Stimulated activated CD4-positive, alpha-beta T cell treated with anti-CD3 and anti-CD28 coated beads, Interleukin-15, amount 100 ng/mL, for 1 hour (primary cell): Measurements from ENCODE around the gene ZNF254.
"Not testable (repeated sequence)": the region's sequence is repeated elsewhere in the genome, so short reads cannot be mapped to it uniquely, and the experiment has no call there.

ENCODE experiments used
- DNase-seq, 2 donors: peaks; one replicate each; pipeline ENCODE4 v3.0.0-alpha.2; 2020; ENCODE audit warnings: low read depth in 1 of 2, low spot score in 1 of 2

The ZNF254 gene

DNA sequence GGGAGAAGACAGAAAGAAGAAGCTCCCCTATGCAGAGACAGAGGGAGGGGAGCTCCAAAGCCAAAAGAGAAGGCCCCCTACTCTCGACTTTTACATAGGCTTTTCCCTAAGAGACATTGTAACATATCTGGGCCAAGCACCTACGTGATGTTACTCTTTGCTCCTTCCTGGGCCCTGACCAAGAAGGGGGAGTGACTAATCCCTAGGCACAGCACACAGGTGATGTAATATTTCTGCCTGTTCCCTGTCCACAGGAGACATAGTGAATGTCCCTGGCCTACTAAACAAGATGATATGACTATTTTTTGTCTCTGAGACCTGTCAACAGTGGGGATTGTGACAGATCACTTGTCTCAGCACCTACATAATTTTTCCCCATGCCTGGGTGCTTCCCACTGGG is 15.9 kb upstream of the ZNF254 start:
- DNase-seq, result no peak

DNA sequence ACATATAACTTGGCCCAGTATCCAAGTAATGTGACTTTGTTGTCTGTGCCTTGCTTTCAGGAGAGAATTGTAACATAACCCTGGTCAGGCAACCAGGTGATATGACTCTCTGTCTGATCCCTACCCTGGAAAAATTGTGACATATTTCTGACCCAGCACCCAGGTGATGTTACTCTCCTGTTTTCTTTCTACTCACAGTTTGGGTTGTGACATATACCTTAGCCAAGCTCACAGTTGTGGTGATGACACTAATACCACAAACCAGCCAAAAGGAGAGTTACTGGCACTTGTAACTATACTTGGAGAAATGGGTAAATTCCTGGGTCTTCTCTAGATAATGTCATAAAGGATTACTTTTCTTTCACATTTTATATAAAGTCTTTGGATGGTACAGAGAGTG is 14.3 kb upstream of the ZNF254 start:
- no peak for DNase-seq

GRCh38 chr19:24073807-24074206 is 13.2 kb upstream of the ZNF254 start:
- DNase-seq, result no peak

DNA sequence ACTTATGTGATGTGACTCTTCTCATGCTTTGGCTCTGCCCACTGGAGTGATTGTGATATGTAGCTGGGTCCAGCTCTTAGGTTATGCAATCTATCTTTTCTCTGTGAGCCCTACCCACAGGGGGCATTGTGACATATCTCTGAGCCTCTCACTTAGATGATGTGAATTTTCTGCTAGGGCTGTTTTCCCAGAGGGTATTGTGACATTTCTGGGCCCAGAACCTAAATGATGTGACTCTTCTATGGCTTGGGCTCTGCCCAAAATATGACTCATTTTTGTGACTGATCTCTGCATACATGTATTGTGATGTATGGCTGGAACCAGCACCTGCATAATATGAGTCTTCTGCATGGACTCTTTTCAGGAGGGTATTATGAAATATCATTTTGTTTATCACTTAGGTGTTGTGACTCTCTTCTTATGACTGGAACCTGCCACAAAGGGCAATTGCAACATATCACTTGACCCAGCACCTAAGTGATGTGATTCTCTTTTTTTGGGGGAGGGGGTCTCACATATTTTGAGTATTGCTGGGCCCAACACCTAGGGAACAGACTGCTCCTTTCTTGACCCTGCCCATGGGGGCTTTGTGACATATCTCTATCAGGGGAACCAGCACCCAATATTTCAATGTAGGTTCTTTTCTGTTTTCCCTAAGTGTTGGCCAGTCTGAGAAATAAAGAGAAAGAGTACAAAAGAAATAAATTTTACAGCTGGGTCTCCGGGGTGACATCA is 12.1 kb upstream of the ZNF254 start:
- no peak for DNase-seq

DNA sequence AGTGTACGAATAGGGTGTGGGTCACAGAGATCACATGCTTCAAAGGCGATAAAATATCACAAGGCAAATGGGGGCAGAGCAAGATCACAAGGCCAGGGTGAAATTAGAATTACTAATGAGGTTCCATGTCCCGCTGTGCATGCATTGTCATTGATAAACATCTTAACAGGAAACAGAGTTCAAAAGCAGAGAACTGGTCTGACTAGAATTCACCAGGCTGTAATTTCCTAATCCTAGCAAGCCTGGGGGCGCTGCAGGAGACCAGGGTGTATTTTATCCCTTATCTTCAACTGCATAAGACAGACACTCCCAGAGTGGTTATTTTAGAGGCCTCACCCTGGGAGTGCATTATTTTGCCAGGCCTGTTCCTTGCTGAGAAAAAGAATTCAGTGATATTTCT is 11.5 kb upstream of the ZNF254 start:
- not testable (repeated sequence) for DNase-seq

GRCh38 chr19:24078680-24079079 is 8.3 kb upstream of the ZNF254 start:
- DNase-seq, result no peak

- DNase-seq, result no peak
These were observed 5.9 kb upstream of the ZNF254 start for GRCh38 chr19:24081056-24081455.

DNA sequence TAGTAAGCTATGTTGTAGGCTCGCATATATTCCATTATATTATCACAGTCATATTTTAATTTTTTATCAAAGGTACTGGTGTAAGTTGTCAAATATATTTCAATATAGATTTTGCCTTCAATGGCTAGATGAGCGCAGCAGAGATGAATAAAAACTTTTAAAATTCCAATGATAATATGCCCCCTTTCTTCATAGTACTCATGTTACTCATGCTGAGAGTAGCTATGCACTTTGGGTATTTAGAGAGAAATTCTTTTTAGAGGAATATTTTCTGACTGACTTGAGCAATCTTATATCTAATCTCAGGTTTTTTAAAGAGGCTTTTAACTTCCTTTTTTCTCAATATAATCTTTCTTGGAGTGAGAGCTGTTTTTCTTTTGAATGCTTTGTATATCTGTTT is 11.4 kb downstream of the ZNF254 start:
- DNase-seq, result no peak

GRCh38 chr19:24099829-24100228 is 12.8 kb downstream of the ZNF254 start:
- DNase-seq, result no peak

GRCh38 chr19:24100597-24100996 is 13.6 kb downstream of the ZNF254 start:
- DNase-seq, result not testable (repeated sequence)

DNA sequence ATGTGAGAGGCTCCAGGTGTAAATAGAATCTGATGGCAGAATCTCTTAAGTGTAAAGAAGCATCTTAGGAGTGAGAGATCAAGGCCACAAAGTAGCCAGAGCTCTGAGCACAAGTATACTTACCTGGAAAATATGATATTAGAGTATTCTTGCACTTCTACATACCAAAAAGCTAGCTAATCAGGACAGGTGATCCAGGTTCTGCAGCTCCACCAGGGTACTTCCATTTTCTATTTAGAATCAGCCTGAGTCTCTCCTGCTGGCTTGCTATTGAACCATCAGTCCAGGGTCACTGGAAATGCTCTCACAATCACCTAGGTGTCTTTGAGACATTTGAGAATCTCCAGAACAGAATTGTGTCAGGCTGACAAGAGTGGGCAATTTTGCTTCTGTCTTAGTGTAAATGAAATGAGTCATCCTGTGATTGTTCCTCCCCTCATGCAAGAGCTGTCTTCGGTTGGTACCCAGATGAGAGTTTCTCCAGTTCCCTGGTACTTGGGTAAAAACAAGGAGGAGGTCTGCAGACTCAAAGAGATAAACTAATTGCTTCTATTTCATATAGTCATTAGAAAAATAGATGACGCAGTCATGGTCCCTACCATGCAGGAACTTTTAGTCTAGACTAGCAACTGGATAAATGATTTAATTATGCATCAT is 14.6 kb downstream of the ZNF254 start:
- no peak for DNase-seq

- DNase-seq, result no peak
These were observed 40.6 kb downstream of the ZNF254 start for GRCh38 chr19:24127601-24128000.

DNA sequence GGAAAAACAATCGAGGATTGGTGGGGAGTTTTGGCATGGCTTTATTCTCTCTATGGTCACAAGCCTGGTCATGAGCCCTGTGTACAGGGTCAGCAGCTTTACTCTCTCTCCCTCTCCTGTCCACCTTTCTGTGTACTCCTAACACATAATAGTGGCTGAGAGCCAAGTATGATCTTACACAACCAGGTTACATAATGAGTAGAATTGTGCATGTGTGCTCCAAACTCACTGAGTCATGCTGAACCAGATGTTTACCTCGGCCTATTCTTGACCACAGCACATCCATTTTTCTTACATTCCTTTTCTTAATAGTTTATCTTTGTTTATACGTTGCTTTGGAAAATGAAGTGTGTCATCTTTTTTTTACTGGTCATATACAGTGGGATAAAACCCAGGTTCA is 53.1 kb downstream of the ZNF254 start:
- DNase-seq, result no peak

- DNase-seq, result no peak
These were observed 53.6 kb downstream of the ZNF254 start for GRCh38 chr19:24140591-24140990.

- DNase-seq, result no peak
These were observed 54.6 kb downstream of the ZNF254 start for GRCh38 chr19:24141612-24142011.

- no peak for DNase-seq
These were observed 55.8 kb downstream of the ZNF254 start for GRCh38 chr19:24142771-24143170.

DNA sequence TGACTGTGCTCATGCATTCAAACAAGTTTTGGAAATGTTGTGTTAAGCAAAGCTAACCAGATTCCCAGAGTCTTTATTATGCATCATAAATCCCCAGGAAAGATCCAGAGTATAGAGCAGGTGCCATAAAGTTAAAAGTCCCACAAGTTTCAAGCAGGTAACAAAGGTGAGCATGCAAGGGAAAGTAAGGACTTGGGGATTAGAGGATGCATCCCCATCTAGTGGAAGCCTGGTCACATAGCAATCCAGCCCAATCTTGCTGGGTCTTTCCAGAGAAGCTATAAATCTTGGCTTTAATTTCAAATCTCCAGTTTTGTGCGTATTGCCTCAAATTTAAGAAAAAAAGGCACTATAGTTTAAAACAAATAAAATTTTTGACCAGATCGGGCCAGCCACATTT is 72.7 kb downstream of the ZNF254 start:
- DNase-seq, result no peak

GRCh38 chr19:24166055-24166454 is 79.1 kb downstream of the ZNF254 start:
- no peak for DNase-seq

DNA sequence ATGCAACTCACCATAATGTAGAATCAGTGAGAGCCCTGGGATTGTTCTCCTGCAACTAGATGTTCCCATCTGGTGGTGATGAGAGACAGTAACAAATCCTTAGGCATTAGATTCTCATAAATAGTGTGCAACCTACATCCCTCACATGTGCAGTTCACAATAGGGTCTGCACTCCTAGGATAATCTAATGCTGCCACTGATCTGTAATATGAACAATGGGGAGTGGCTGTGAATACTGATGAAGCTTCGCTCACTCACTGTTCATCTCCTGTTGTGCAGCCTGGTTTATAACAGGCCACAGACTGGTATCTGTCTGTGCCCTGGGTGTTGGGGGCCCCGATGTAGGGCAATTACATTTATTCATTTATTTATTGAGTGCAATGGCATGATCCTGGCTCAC is 86.9 kb downstream of the ZNF254 start:
- no peak for DNase-seq

DNA sequence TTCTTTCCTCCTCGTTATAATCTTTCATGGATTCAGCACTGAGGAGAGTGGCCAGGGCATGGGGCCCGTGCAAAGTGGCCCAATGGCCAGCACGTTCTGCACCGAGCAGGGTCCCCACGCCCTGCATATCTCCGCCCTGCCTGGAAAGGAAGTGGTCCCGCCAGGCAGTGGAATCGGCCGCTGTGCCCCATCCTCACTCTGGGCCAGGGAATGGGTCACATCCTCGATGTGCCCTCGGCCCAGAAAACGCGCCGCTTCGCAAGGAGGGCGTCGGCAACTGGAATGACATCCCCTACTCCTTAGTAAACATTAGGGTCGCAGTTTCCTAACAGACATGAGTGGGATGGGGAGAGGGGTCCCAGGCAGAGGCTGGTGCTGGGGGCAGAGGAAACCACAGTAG is 90.7 kb downstream of the ZNF254 start:
- DNase-seq, result no peak

GRCh38 chr19:24178207-24178606 is 91.2 kb downstream of the ZNF254 start:
- no peak for DNase-seq
